ENCODE data around the gene RIPPLY3.

The RIPPLY3 gene

DNA sequence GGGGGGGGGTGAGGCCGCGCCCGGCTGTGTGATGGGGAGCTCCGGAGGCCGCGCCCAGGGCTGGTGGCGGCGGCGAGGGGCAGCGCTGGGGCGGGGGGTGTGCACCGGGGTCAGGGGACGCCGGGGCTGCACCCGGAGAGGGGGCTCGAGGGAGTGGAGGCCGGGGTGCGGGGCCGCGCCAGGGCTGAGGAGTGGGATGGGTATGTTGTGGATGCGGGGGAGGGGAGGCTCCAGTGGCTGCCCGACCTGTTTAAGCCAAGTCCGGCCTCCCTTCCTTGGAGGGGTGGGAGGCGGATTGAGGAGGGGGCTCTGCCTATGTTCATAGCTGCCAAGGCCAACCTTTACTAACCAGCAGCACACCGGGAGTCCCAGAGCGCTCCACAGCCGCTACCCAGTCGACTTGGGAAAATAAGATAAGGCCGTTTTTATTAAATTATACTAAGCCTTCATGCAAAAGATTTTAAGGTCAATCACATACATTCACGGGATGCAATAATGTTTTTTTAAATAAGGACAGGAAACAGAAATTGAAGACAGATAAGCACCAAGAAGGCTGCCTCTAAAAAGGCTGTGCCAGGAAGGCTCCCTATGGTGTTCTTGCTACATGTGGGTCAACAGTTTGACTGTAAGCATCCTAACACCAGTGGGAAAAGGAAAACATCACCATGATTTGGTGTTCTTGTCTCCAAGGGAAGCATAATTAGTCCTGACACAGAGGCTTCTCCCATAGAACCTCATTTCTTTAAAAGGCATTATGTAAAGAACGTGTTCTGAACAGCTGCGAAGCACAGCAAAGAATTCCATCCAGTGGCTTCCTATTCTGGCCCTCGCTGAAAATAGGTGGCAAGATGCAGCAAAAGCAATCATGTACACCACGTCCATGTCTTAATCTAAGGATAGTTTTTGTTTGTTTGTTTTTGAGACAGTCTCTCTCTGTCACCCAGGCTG is 39.4 kb upstream of the RIPPLY3 start:
- Histone ChIP-seq H3K27ac (ENCODE audit: poor library complexity, severe bottlenecking) (peak overlapping the region; percentile 75), H3K27me3 (ENCODE audit: insufficient read depth, poor library complexity, severe bottlenecking) (no peaks in the 10 kb centered on the region), H3K4me3 (ENCODE audit: severe bottlenecking) (peak overlapping the region; percentile 75), H3K9me3 (ENCODE audit: severe bottlenecking) (no peaks in the 10 kb centered on the region), H3K4me1 (ENCODE audit: insufficient read depth, poor library complexity, severe bottlenecking) (peaks cover 6% of the 10 kb centered on the region), H3K36me3 (ENCODE audit: low read depth) (peaks cover 2% of the 10 kb centered on the region)
- TF ChIP-seq, protein P1, sequence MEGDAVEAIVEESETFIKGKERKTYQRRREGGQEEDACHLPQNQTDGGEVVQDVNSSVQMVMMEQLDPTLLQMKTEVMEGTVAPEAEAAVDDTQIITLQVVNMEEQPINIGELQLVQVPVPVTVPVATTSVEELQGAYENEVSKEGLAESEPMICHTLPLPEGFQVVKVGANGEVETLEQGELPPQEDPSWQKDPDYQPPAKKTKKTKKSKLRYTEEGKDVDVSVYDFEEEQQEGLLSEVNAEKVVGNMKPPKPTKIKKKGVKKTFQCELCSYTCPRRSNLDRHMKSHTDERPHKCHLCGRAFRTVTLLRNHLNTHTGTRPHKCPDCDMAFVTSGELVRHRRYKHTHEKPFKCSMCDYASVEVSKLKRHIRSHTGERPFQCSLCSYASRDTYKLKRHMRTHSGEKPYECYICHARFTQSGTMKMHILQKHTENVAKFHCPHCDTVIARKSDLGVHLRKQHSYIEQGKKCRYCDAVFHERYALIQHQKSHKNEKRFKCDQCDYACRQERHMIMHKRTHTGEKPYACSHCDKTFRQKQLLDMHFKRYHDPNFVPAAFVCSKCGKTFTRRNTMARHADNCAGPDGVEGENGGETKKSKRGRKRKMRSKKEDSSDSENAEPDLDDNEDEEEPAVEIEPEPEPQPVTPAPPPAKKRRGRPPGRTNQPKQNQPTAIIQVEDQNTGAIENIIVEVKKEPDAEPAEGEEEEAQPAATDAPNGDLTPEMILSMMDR (IDR thresholded peaks at IDR 0.05; ENCODE audit: poor library complexity, severe bottlenecking) = no peak
- DNase-seq (ENCODE audit: low spot score) = no peak
- ATAC-seq (ENCODE audit: low read depth) = peak; percentile 24

DNA sequence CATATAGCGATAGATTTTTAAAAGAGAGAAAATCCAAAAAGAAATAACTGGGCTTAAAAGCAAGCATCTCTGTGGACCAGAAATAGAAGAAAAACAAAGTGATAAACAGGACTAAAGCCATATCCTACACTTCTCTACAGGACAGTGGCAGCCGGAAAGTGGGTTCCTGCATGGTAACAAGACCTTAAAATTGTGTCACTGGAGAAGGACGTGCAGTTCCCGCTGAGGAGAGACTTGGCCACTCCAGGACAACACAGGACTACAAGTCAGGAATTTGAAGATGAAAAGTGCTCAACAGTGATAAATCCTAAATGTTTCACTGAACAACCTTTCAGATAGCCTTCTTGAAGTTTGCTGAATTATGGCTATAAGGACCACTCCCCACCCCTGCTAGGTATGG is 38.1 kb upstream of the RIPPLY3 start:
- Histone ChIP-seq H3K4me1 (ENCODE audit: insufficient read depth, poor library complexity, severe bottlenecking) (peaks cover 6% of the 10 kb centered on the region), H3K9me3 (ENCODE audit: severe bottlenecking) (no peaks in the 10 kb centered on the region), H3K36me3 (ENCODE audit: low read depth) (no peaks in the 10 kb centered on the region), H3K27ac (ENCODE audit: poor library complexity, severe bottlenecking) (no peak overlapping the region), H3K4me3 (ENCODE audit: severe bottlenecking) (no peak overlapping the region), H3K27me3 (ENCODE audit: insufficient read depth, poor library complexity, severe bottlenecking) (no peaks in the 10 kb centered on the region)
- TF ChIP-seq, protein P1 (IDR thresholded peaks at IDR 0.05; ENCODE audit: poor library complexity, severe bottlenecking) = no peak
- DNase-seq (ENCODE audit: low spot score) (no peak), ATAC-seq (ENCODE audit: low read depth) (no peak)

DNA sequence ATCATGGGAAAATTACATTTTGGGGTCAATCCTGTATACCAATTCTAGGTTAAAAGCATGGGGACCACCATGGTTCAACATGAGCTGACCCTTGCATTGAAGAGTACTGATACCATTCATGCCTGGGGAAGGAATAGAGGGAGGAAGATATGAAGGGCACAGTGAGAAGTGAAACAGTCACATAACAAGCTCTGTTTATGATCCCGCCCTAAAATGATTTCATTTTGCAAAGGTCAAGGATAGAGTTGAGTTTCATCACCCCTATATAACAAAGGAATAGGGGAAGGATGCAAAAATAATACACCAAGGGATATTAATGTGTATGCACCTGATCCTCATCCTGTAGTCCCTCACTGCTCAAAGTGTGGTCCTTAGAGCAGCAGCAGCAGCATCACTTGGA is 37.5 kb upstream of the RIPPLY3 start:
- no peak for ATAC-seq (ENCODE audit: low read depth)
- no peak for DNase-seq (ENCODE audit: low spot score)
- Histone ChIP-seq H3K4me3 (ENCODE audit: severe bottlenecking) (no peak overlapping the region), H3K9me3 (ENCODE audit: severe bottlenecking) (no peaks in the 10 kb centered on the region), H3K27ac (ENCODE audit: poor library complexity, severe bottlenecking) (no peak overlapping the region), H3K27me3 (ENCODE audit: insufficient read depth, poor library complexity, severe bottlenecking) (no peaks in the 10 kb centered on the region), H3K36me3 (ENCODE audit: low read depth) (no peaks in the 10 kb centered on the region), H3K4me1 (ENCODE audit: insufficient read depth, poor library complexity, severe bottlenecking) (peaks cover 6% of the 10 kb centered on the region)
- TF ChIP-seq, protein P1 (IDR thresholded peaks at IDR 0.05; ENCODE audit: poor library complexity, severe bottlenecking) = no peak

DNA sequence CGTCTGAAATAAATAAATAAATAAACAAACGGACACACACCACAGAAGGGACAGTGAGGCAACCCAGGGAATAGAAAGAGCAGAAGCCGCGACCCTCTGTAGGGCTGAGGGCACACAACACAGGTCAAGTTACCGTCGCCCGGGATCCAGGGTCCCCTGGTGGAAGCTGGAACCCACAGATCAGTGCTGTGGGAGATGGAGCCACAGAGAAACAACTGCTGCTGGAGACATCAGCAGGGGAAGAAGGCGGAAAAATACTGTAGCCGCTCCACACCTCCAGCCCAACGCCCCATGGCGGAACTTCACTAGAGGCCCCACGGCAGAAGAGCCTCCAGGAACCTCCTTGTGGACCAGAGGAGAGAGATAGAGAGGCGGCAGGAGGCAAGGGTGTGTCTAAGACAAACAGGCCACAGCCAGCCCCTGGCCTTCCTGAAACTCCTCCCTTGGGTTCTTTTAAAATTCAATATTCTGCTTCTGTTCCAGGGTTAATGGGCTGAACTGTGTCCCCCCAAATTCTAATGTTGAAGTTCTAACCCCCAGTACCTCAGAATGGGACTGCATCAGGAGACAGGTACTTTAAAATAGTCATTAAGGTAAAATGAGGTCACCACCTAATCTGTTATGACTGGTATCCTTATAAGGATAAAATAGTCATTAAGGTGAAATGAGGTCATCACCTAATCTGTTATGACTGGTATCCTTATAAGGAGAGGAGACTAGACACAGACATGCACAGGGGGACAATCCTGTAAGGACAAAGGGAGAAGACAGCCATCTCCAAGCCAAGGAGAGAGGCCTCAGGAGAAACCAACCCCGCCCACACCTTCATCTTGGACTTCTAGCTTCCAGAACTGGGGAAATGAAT is 32.3 kb upstream of the RIPPLY3 start:
- TF ChIP-seq, protein P1 (IDR thresholded peaks at IDR 0.05; ENCODE audit: poor library complexity, severe bottlenecking) = no peak
- Histone ChIP-seq H3K27me3 (ENCODE audit: insufficient read depth, poor library complexity, severe bottlenecking) (no peaks in the 10 kb centered on the region), H3K4me1 (ENCODE audit: insufficient read depth, poor library complexity, severe bottlenecking) (peaks cover 7% of the 10 kb centered on the region), H3K9me3 (ENCODE audit: severe bottlenecking) (no peaks in the 10 kb centered on the region), H3K4me3 (ENCODE audit: severe bottlenecking) (no peak overlapping the region), H3K36me3 (ENCODE audit: low read depth) (no peaks in the 10 kb centered on the region), H3K27ac (ENCODE audit: poor library complexity, severe bottlenecking) (no peak overlapping the region)
- ATAC-seq (ENCODE audit: low read depth) = no peak
- DNase-seq (ENCODE audit: low spot score) = no peak

All from RWPE2 (cell line).